CD4-positive, alpha-beta memory T cell (primary cell): ENCODE data around the gene ADRB2. TPM values are rescaled to one million over a fixed set of nuclear protein-coding genes. Genes with fewer than 3 reads are reported as not detected.
A peak's percentile ranks its signal among the peaks of the same experiment; 100 is the strongest.

ENCODE experiments used
- CTCF ChIA-PET: fragments of 350-600 bp; sonication (Branson Sonifier 250); formaldehyde crosslinking; loops from one replicate; lab custom pipeline; 2021; ENCODE audit warnings: inconsistent platforms; ENCODE audit not compliant: partially characterized antibody; lab: Charles Lee
- POLR2A ChIA-PET: fragments of 350-600 bp; sonication (Branson Sonifier 250); formaldehyde crosslinking; loops from one replicate; lab custom pipeline; 2021; ENCODE audit not compliant: partially characterized antibody; lab: Charles Lee
- DNase-seq, 5 donors: peaks; one replicate each; pipeline versions ENCODE4 v3.0.0 to v3.0.0-alpha.2; 2020 to 2022; ENCODE audit warnings: mixed read lengths in 1 of 5
- H3K27ac ChIP-seq: one replicate; pipeline ENCODE4 v1.7.0; 2013; ENCODE audit warnings: low read depth, low read length
- H3K27me3 ChIP-seq: 2 replicates; pipeline ENCODE4 v1.7.0; 2013; ENCODE audit warnings: mild to moderate bottlenecking, low read length, moderate library complexity; ENCODE audit not compliant: insufficient read depth
- H3K36me3 ChIP-seq: 2 replicates; pipeline ENCODE4 v1.7.0; 2013; ENCODE audit warnings: mild to moderate bottlenecking, low read length, moderate library complexity; ENCODE audit not compliant: insufficient read depth
- H3K4me1 ChIP-seq: 2 replicates; pipeline ENCODE4 v1.7.0; 2013; ENCODE audit warnings: mild to moderate bottlenecking, low read length, moderate library complexity; ENCODE audit not compliant: insufficient read depth
- H3K4me3 ChIP-seq, 2 donors: one replicate each; pipeline ENCODE4 v1.7.0; 2013; ENCODE audit warnings: low read length in 2 of 2, mild to moderate bottlenecking in 1 of 2
- H3K9me3 ChIP-seq, 2 donors: one replicate each; pipeline ENCODE4 v1.7.0; 2013; ENCODE audit warnings: low read length in 2 of 2, control low read depth in 1 of 2; ENCODE audit not compliant: control insufficient read depth in 1 of 2
- H3K27ac Mint-ChIP-seq, 7 donors: one replicate each; pipeline ENCODE4 v1.8.0; 2020 to 2021; ENCODE audit warnings: mixed read lengths in 7 of 7, mild to moderate bottlenecking in 6 of 7, inconsistent platforms in 3 of 7, moderate library complexity in 3 of 7
- H3K27me3 Mint-ChIP-seq, 2 donors: one replicate each; pipeline ENCODE4 v1.8.0; 2020 to 2021; ENCODE audit warnings: mixed read lengths in 2 of 2
- H3K36me3 Mint-ChIP-seq, 2 donors: one replicate each; pipeline ENCODE4 v1.8.0; 2020 to 2021; ENCODE audit warnings: mixed read lengths in 2 of 2, inconsistent platforms in 1 of 2, mild to moderate bottlenecking in 1 of 2
- H3K4me1 Mint-ChIP-seq, 4 donors: one replicate each; pipeline ENCODE4 v1.8.0; 2020 to 2021; ENCODE audit warnings: mixed read lengths in 4 of 4, mild to moderate bottlenecking in 1 of 4
- H3K4me3 Mint-ChIP-seq, 8 donors: one replicate each; pipeline ENCODE4 v1.8.0; 2020 to 2021; ENCODE audit warnings: mixed read lengths in 8 of 8, mild to moderate bottlenecking in 7 of 8, moderate library complexity in 6 of 8, inconsistent platforms in 3 of 8
- H3K9me3 Mint-ChIP-seq, 8 donors: one replicate each; pipeline ENCODE4 v1.8.0; 2020 to 2021; ENCODE audit warnings: mixed read lengths in 8 of 8, mild to moderate bottlenecking in 5 of 8, inconsistent platforms in 3 of 8, moderate library complexity in 1 of 8
- intact Hi-C: fragments of 100-400 bp; cut with micrococcal nuclease; formaldehyde crosslinking; loops from one replicate; pipeline ENCODE4 v1.15.1; 2023
- polyA plus RNA-seq, 2 donors: library from polyadenylated mRNA; unstranded; fragments of 300-500 nt; fragmentation: Illumina TruSeq; gene quantifications; one replicate each; pipeline ENCODE4 v1.2.3, GENCODE V29; 2021
- total RNA-seq, 2 experiments: library from RNA; stranded (reverse); gene quantifications; one replicate each; pipeline ENCODE4 v1.2.3, GENCODE V29; 2021

The ADRB2 gene
- total and polyA plus RNA-seq, 4 experiments from 2014 or later: 3.6 to 6.1 (median 5.4) TPM

GRCh38 chr5:148833925-148834324 lies 7.5 kb downstream of the ADRB2 start:
- intact Hi-C loops: no loop called here
- peaks cover 45% of the 10 kb centered on the region for H3K4me1 ChIP-seq
- no peaks in the 10 kb centered on the region for H3K9me3 ChIP-seq
- Mint-ChIP-seq H3K36me3 (peaks cover 0 to 3% of the 10 kb centered on the region in 2 donors), H3K27me3 (peaks cover 0 to 2% of the 10 kb centered on the region in 2 donors), H3K4me1 (peaks cover 30 to 94% (median 54%) of the 10 kb centered on the region in 4 donors), H3K4me3 (peak overlapping the region in 2 of 8 donors; percentile 25 to 59), H3K9me3 (no peaks in the 10 kb centered on the region), H3K27ac (no peak overlapping the region)
- DNase-seq: no peak
- H3K27me3 ChIP-seq: no peaks in the 10 kb centered on the region
- H3K4me3 ChIP-seq: no peak overlapping the region
- CTCF ChIA-PET: interaction anchor here (0.6 to 1.2 kb wide), 3 partner anchors 8 to 124 kb away, joined by 3 read pairs; no protein-coding TSS in a partner anchor
- H3K36me3 ChIP-seq: no peaks in the 10 kb centered on the region
- POLR2A ChIA-PET: no interaction called here
- H3K27ac ChIP-seq: no peak overlapping the region

- no peaks in the 10 kb centered on the region for H3K36me3 ChIP-seq
- DNase-seq: no peak
- peaks cover 0 to 2% of the 10 kb centered on the region in 2 donors for H3K27me3 Mint-ChIP-seq
- peak overlapping the region in 4 of 8 donors; percentile 25 to 45 (median 34) for H3K4me3 Mint-ChIP-seq
- intact Hi-C loops: no loop called here
- POLR2A ChIA-PET: interaction anchor here (1.1 kb wide), 1 partner anchor 25 kb away, joined by 3 read pairs; no protein-coding TSS in a partner anchor
- no peak overlapping the region for H3K4me3 ChIP-seq
- peak overlapping the region in 1 of 7 donors; percentile 1 for H3K27ac Mint-ChIP-seq
- H3K4me1 Mint-ChIP-seq: peaks cover 33 to 91% (median 56%) of the 10 kb centered on the region in 4 donors
- no peaks in the 10 kb centered on the region for H3K9me3 ChIP-seq
- H3K9me3 Mint-ChIP-seq: no peaks in the 10 kb centered on the region
- CTCF ChIA-PET: interaction anchor here (0.7 to 1.2 kb wide), 2 partner anchors 14 to 15 kb away, joined by 3 read pairs; no protein-coding TSS in a partner anchor
- H3K27me3 ChIP-seq: no peaks in the 10 kb centered on the region
- peaks cover 42% of the 10 kb centered on the region for H3K4me1 ChIP-seq
- peaks cover 0 to 3% of the 10 kb centered on the region in 2 donors for H3K36me3 Mint-ChIP-seq
- H3K27ac ChIP-seq: no peak overlapping the region
These were observed 8.3 kb downstream of the ADRB2 start for GRCh38 chr5:148834689-148835088.

- H3K36me3 ChIP-seq: no peaks in the 10 kb centered on the region
- peaks cover 28% of the 10 kb centered on the region for H3K4me1 ChIP-seq
- H3K27ac Mint-ChIP-seq: peak overlapping the region in 2 of 7 donors; percentile 20 to 23
- H3K9me3 ChIP-seq: no peaks in the 10 kb centered on the region
- CTCF ChIA-PET: interaction anchor here (1.2 to 1.5 kb wide), 2 partner anchors 16 kb away, joined by 3 to 5 read pairs; no protein-coding TSS in a partner anchor
- H3K4me1 Mint-ChIP-seq: peaks cover 33 to 89% (median 53%) of the 10 kb centered on the region in 4 donors
- no peaks in the 10 kb centered on the region for H3K27me3 ChIP-seq
- H3K27ac ChIP-seq: no peak overlapping the region
- intact Hi-C loops: no loop called here
- H3K36me3 Mint-ChIP-seq: no peaks in the 10 kb centered on the region
- no peaks in the 10 kb centered on the region for H3K9me3 Mint-ChIP-seq
- POLR2A ChIA-PET: interaction anchor here (2.8 kb wide), 1 partner anchor 9 kb away, joined by 11 read pairs; the partner anchor contains the start of gene ADRB2
- DNase-seq: no peak
- peaks cover 0 to 2% of the 10 kb centered on the region in 2 donors for H3K27me3 Mint-ChIP-seq
- no peak overlapping the region for H3K4me3 Mint-ChIP-seq
- no peak overlapping the region for H3K4me3 ChIP-seq
These were observed 10.2 kb downstream of the ADRB2 start for GRCh38 chr5:148836272-148837250.

- H3K4me1 Mint-ChIP-seq: peaks cover 34 to 89% (median 54%) of the 10 kb centered on the region in 4 donors
- Histone ChIP-seq H3K4me1 (peaks cover 31% of the 10 kb centered on the region), H3K36me3 (no peaks in the 10 kb centered on the region), H3K27me3 (no peaks in the 10 kb centered on the region), H3K4me3 (no peak overlapping the region), H3K27ac (no peak overlapping the region), H3K9me3 (no peaks in the 10 kb centered on the region)
- DNase-seq: no peak
- CTCF ChIA-PET: interaction anchor here (1.0 to 1.5 kb wide), 4 partner anchors 9 to 120 kb away, joined by 3 to 6 read pairs (median 4); no protein-coding TSS in a partner anchor
- POLR2A ChIA-PET: interaction anchor here (2.8 kb wide), 1 partner anchor 10 kb away, joined by 11 read pairs; the partner anchor contains the start of gene ADRB2
- H3K36me3 Mint-ChIP-seq: no peaks in the 10 kb centered on the region
- intact Hi-C loops: no loop called here
- peak overlapping the region in 3 of 7 donors; percentile 3 to 73 (median 9) for H3K27ac Mint-ChIP-seq
- peak overlapping the region in 2 of 8 donors; percentile 0 to 36 for H3K4me3 Mint-ChIP-seq
- H3K27me3 Mint-ChIP-seq: peaks cover 0 to 4% of the 10 kb centered on the region in 2 donors
- H3K9me3 Mint-ChIP-seq: no peaks in the 10 kb centered on the region
These were observed 11.0 kb downstream of the ADRB2 start for GRCh38 chr5:148837383-148837782.

- Mint-ChIP-seq H3K36me3 (no peaks in the 10 kb centered on the region), H3K27ac (peak overlapping the region in 2 of 7 donors; percentile 1 to 81), H3K4me1 (peaks cover 31 to 90% (median 54%) of the 10 kb centered on the region in 4 donors), H3K4me3 (peak overlapping the region in 1 of 8 donors; percentile 20), H3K9me3 (no peaks in the 10 kb centered on the region), H3K27me3 (peaks cover 0 to 4% of the 10 kb centered on the region in 2 donors)
- Histone ChIP-seq H3K4me3 (no peak overlapping the region), H3K36me3 (no peaks in the 10 kb centered on the region), H3K9me3 (no peaks in the 10 kb centered on the region), H3K27me3 (no peaks in the 10 kb centered on the region), H3K4me1 (peaks cover 25% of the 10 kb centered on the region), H3K27ac (no peak overlapping the region)
- intact Hi-C loops: no loop called here
- ChIA-PET POLR2A (interaction anchor here (2.8 kb wide), 1 partner anchor 11 kb away, joined by 11 read pairs; the partner anchor contains the start of gene ADRB2), CTCF (interaction anchor here (1.1 to 1.4 kb wide), 2 partner anchors 10 to 119 kb away, joined by 3 to 6 read pairs; no protein-coding TSS in a partner anchor)
- no peak for DNase-seq
These were observed 11.9 kb downstream of the ADRB2 start for GRCh38 chr5:148838357-148838756.

- Histone ChIP-seq H3K36me3 (no peaks in the 10 kb centered on the region), H3K4me1 (peaks cover 27% of the 10 kb centered on the region), H3K9me3 (no peaks in the 10 kb centered on the region), H3K27ac (no peak overlapping the region), H3K4me3 (no peak overlapping the region), H3K27me3 (no peaks in the 10 kb centered on the region)
- POLR2A ChIA-PET: interaction anchor here (0.9 to 1.0 kb wide), 3 partner anchors 8 to 13 kb away, joined by 3 to 5 read pairs (median 4); partner anchors contain the start of gene ADRB2
- H3K4me3 Mint-ChIP-seq: peak overlapping the region in 1 of 8 donors; percentile 64
- no peaks in the 10 kb centered on the region for H3K9me3 Mint-ChIP-seq
- peaks cover 0 to 3% of the 10 kb centered on the region in 2 donors for H3K36me3 Mint-ChIP-seq
- peaks cover 33 to 91% (median 53%) of the 10 kb centered on the region in 4 donors for H3K4me1 Mint-ChIP-seq
- CTCF ChIA-PET: interaction anchor here (0.8 kb wide), 1 partner anchor 19 kb away, joined by 4 read pairs; no protein-coding TSS in a partner anchor
- peaks cover 0 to 1% of the 10 kb centered on the region in 2 donors for H3K27me3 Mint-ChIP-seq
- DNase-seq: peak in 1 of 5 donors; percentile 40
- intact Hi-C loops: no loop called here
- H3K27ac Mint-ChIP-seq: peak overlapping the region in 6 of 7 donors; percentile 25 to 51 (median 36)
These were observed 13.5 kb downstream of the ADRB2 start for GRCh38 chr5:148839960-148840359.
